Measurements from ENCODE around the gene EPN2. TPM values are rescaled to one million over a fixed set of nuclear protein-coding genes. Genes with fewer than 3 reads are reported as not detected.

EPN2 gene
- total and polyA plus RNA-seq, 2 donors: 3.8 to 8.5 TPM

- peaks cover 34 to 71% of the 10 kb centered on the region in 2 donors for H3K27me3 ChIP-seq (ENCODE audit: control insufficient read depth in 2 of 2, insufficient read depth in 1 of 2, low read length in 1 of 2)
- H3K9me3 ChIP-seq (ENCODE audit: control insufficient read depth in 2 of 2, insufficient read depth in 1 of 2, low read length in 1 of 2): no peaks in the 10 kb centered on the region
- H3K27ac ChIP-seq (ENCODE audit: low read depth in 1 of 2, low read length in 1 of 2): no peak overlapping the region
- peaks cover 21 to 22% of the 10 kb centered on the region in 2 donors for H3K4me1 ChIP-seq (ENCODE audit: control insufficient read depth in 2 of 2, insufficient read depth in 2 of 2, low read length in 2 of 2)
- peaks cover 0 to 3% of the 10 kb centered on the region in 2 donors for H3K36me3 ChIP-seq (ENCODE audit: control insufficient read depth in 2 of 2, insufficient read depth in 2 of 2, low read length in 1 of 2)
- no peak for DNase-seq (ENCODE audit: low read depth in 6 of 9, low spot score in 9 of 9)
- no peak overlapping the region for H3K4me3 ChIP-seq (ENCODE audit: low read length in 2 of 2)
- WGBS: 98% methylated on average over 5 of the region's 5 CpGs
Observed at GRCh38 chr17:19309701-19310100, 72.5 kb downstream of the EPN2 start.

- Histone ChIP-seq H3K27ac (ENCODE audit: low read depth in 1 of 2, low read length in 1 of 2) (no peak overlapping the region), H3K9me3 (ENCODE audit: control insufficient read depth in 2 of 2, insufficient read depth in 1 of 2, low read length in 1 of 2) (no peaks in the 10 kb centered on the region), H3K4me3 (ENCODE audit: low read length in 2 of 2) (no peak overlapping the region), H3K27me3 (ENCODE audit: control insufficient read depth in 2 of 2, insufficient read depth in 1 of 2, low read length in 1 of 2) (peaks cover 31 to 69% of the 10 kb centered on the region in 2 donors), H3K4me1 (ENCODE audit: control insufficient read depth in 2 of 2, insufficient read depth in 2 of 2, low read length in 2 of 2) (peaks cover 18 to 20% of the 10 kb centered on the region in 2 donors), H3K36me3 (ENCODE audit: control insufficient read depth in 2 of 2, insufficient read depth in 2 of 2, low read length in 1 of 2) (peaks cover 0 to 3% of the 10 kb centered on the region in 2 donors)
- WGBS: 95% methylated on average over 4 of the region's 4 CpGs
- no peak for DNase-seq (ENCODE audit: low read depth in 6 of 9, low spot score in 9 of 9)
Observed at GRCh38 chr17:19310151-19310550, 73.0 kb downstream of the EPN2 start.

- no peak for DNase-seq (ENCODE audit: low read depth in 6 of 9, low spot score in 9 of 9)
- Histone ChIP-seq H3K4me3 (ENCODE audit: low read length in 2 of 2) (no peak overlapping the region), H3K27me3 (ENCODE audit: control insufficient read depth in 2 of 2, insufficient read depth in 1 of 2, low read length in 1 of 2) (peaks cover 29 to 65% of the 10 kb centered on the region in 2 donors), H3K9me3 (ENCODE audit: control insufficient read depth in 2 of 2, insufficient read depth in 1 of 2, low read length in 1 of 2) (no peaks in the 10 kb centered on the region), H3K27ac (ENCODE audit: low read depth in 1 of 2, low read length in 1 of 2) (no peak overlapping the region), H3K36me3 (ENCODE audit: control insufficient read depth in 2 of 2, insufficient read depth in 2 of 2, low read length in 1 of 2) (peaks cover 0 to 3% of the 10 kb centered on the region in 2 donors), H3K4me1 (ENCODE audit: control insufficient read depth in 2 of 2, insufficient read depth in 2 of 2, low read length in 2 of 2) (peaks cover 9 to 12% of the 10 kb centered on the region in 2 donors)
- 97% methylated on average over 5 of the region's 5 CpGs for WGBS
Observed at GRCh38 chr17:19311016-19311415, 73.8 kb downstream of the EPN2 start.

- H3K27ac ChIP-seq (ENCODE audit: low read depth in 1 of 2, low read length in 1 of 2): no peak overlapping the region
- H3K9me3 ChIP-seq (ENCODE audit: control insufficient read depth in 2 of 2, insufficient read depth in 1 of 2, low read length in 1 of 2): no peaks in the 10 kb centered on the region
- 87% methylated on average over 6 of the region's 6 CpGs for WGBS
- peaks cover 0 to 3% of the 10 kb centered on the region in 2 donors for H3K36me3 ChIP-seq (ENCODE audit: control insufficient read depth in 2 of 2, insufficient read depth in 2 of 2, low read length in 1 of 2)
- H3K4me1 ChIP-seq (ENCODE audit: control insufficient read depth in 2 of 2, insufficient read depth in 2 of 2, low read length in 2 of 2): peaks cover 3 to 7% of the 10 kb centered on the region in 2 donors
- peaks cover 29 to 64% of the 10 kb centered on the region in 2 donors for H3K27me3 ChIP-seq (ENCODE audit: control insufficient read depth in 2 of 2, insufficient read depth in 1 of 2, low read length in 1 of 2)
- no peak overlapping the region for H3K4me3 ChIP-seq (ENCODE audit: low read length in 2 of 2)
- no peak for DNase-seq (ENCODE audit: low read depth in 6 of 9, low spot score in 9 of 9)
Observed at GRCh38 chr17:19311421-19312215, 74.5 kb downstream of the EPN2 start.

GRCh38 chr17:19312406-19312805 lies 75.2 kb downstream of the EPN2 start:
- Histone ChIP-seq H3K27ac (ENCODE audit: low read depth in 1 of 2, low read length in 1 of 2) (no peak overlapping the region), H3K4me3 (ENCODE audit: low read length in 2 of 2) (no peak overlapping the region), H3K9me3 (ENCODE audit: control insufficient read depth in 2 of 2, insufficient read depth in 1 of 2, low read length in 1 of 2) (no peaks in the 10 kb centered on the region), H3K36me3 (ENCODE audit: control insufficient read depth in 2 of 2, insufficient read depth in 2 of 2, low read length in 1 of 2) (peaks cover 0 to 3% of the 10 kb centered on the region in 2 donors), H3K27me3 (ENCODE audit: control insufficient read depth in 2 of 2, insufficient read depth in 1 of 2, low read length in 1 of 2) (peaks cover 29 to 67% of the 10 kb centered on the region in 2 donors), H3K4me1 (ENCODE audit: control insufficient read depth in 2 of 2, insufficient read depth in 2 of 2, low read length in 2 of 2) (peaks cover 2% of the 10 kb centered on the region in 2 donors)
- WGBS: 96% methylated on average over 7 of the region's 7 CpGs
- DNase-seq (ENCODE audit: low read depth in 6 of 9, low spot score in 9 of 9): no peak

- Histone ChIP-seq H3K36me3 (ENCODE audit: control insufficient read depth in 2 of 2, insufficient read depth in 2 of 2, low read length in 1 of 2) (peaks cover 0 to 3% of the 10 kb centered on the region in 2 donors), H3K4me3 (ENCODE audit: low read length in 2 of 2) (no peak overlapping the region), H3K27me3 (ENCODE audit: control insufficient read depth in 2 of 2, insufficient read depth in 1 of 2, low read length in 1 of 2) (peaks cover 25 to 67% of the 10 kb centered on the region in 2 donors), H3K9me3 (ENCODE audit: control insufficient read depth in 2 of 2, insufficient read depth in 1 of 2, low read length in 1 of 2) (no peaks in the 10 kb centered on the region), H3K27ac (ENCODE audit: low read depth in 1 of 2, low read length in 1 of 2) (no peak overlapping the region), H3K4me1 (ENCODE audit: control insufficient read depth in 2 of 2, insufficient read depth in 2 of 2, low read length in 2 of 2) (peaks cover 0 to 4% of the 10 kb centered on the region in 2 donors)
- no peak for DNase-seq (ENCODE audit: low read depth in 6 of 9, low spot score in 9 of 9)
- 97% methylated on average over 13 of the region's 13 CpGs for WGBS
Observed at GRCh38 chr17:19313066-19313745, 76.0 kb downstream of the EPN2 start.

- Histone ChIP-seq H3K4me1 (ENCODE audit: control insufficient read depth in 2 of 2, insufficient read depth in 2 of 2, low read length in 2 of 2) (peaks cover 0 to 4% of the 10 kb centered on the region in 2 donors), H3K9me3 (ENCODE audit: control insufficient read depth in 2 of 2, insufficient read depth in 1 of 2, low read length in 1 of 2) (no peaks in the 10 kb centered on the region), H3K27me3 (ENCODE audit: control insufficient read depth in 2 of 2, insufficient read depth in 1 of 2, low read length in 1 of 2) (peaks cover 17 to 65% of the 10 kb centered on the region in 2 donors), H3K36me3 (ENCODE audit: control insufficient read depth in 2 of 2, insufficient read depth in 2 of 2, low read length in 1 of 2) (peaks cover 0 to 3% of the 10 kb centered on the region in 2 donors), H3K4me3 (ENCODE audit: low read length in 2 of 2) (no peak overlapping the region), H3K27ac (ENCODE audit: low read depth in 1 of 2, low read length in 1 of 2) (no peak overlapping the region)
- 94% methylated on average over 12 of the region's 12 CpGs for WGBS
- DNase-seq (ENCODE audit: low read depth in 6 of 9, low spot score in 9 of 9): no peak
Observed at GRCh38 chr17:19313746-19314651, 76.8 kb downstream of the EPN2 start.

- DNase-seq (ENCODE audit: low read depth in 6 of 9, low spot score in 9 of 9): no peak
- WGBS: 97% methylated on average over 4 of the region's 4 CpGs
- no peak overlapping the region for H3K4me3 ChIP-seq (ENCODE audit: low read length in 2 of 2)
- no peaks in the 10 kb centered on the region for H3K9me3 ChIP-seq (ENCODE audit: control insufficient read depth in 2 of 2, insufficient read depth in 1 of 2, low read length in 1 of 2)
- H3K27ac ChIP-seq (ENCODE audit: low read depth in 1 of 2, low read length in 1 of 2): no peak overlapping the region
- H3K4me1 ChIP-seq (ENCODE audit: control insufficient read depth in 2 of 2, insufficient read depth in 2 of 2, low read length in 2 of 2): peaks cover 0 to 4% of the 10 kb centered on the region in 2 donors
- peaks cover 14 to 58% of the 10 kb centered on the region in 2 donors for H3K27me3 ChIP-seq (ENCODE audit: control insufficient read depth in 2 of 2, insufficient read depth in 1 of 2, low read length in 1 of 2)
- H3K36me3 ChIP-seq (ENCODE audit: control insufficient read depth in 2 of 2, insufficient read depth in 2 of 2, low read length in 1 of 2): peaks cover 0 to 3% of the 10 kb centered on the region in 2 donors
Observed at GRCh38 chr17:19315104-19315503, 77.9 kb downstream of the EPN2 start.
